Gastroesophageal sphincter (tissue), 3 donors: ENCODE results near the gene PPP2R2B.

Experiments used
- EP300 ChIP-seq: sonication (generic); formaldehyde crosslinking; IDR thresholded peaks from one replicate; pipeline ENCODE4 v1.6.1; 2017; ENCODE audit warnings: antibody characterized with exemption, mild to moderate bottlenecking
- POLR2A ChIP-seq, 2 donors: fragments of 450-650 bp; IDR thresholded peaks; one replicate each; pipeline ENCODE4 v1.6.1; 2017; ENCODE audit warnings: antibody characterized with exemption in 2 of 2, mild to moderate bottlenecking in 2 of 2, moderate library complexity in 1 of 2
- POLR2AphosphoS5 ChIP-seq: sonication (generic); formaldehyde crosslinking; IDR thresholded peaks from one replicate; pipeline ENCODE4 v1.6.1; 2017; ENCODE audit warnings: antibody characterized with exemption
- TF ChIP-seq, protein P1 (sequence below), 4 experiments: fragments of 200-600 bp in 2 of 4; fragments of 450-650 bp in 2 of 4; sonication (generic) in 1 of 4; IDR thresholded peaks; one replicate each; pipeline ENCODE4 v1.5.1; 2017 to 2019; ENCODE audit warnings: antibody characterized with exemption in 4 of 4, mild to moderate bottlenecking in 2 of 4, moderate library complexity in 2 of 4

DNA sequence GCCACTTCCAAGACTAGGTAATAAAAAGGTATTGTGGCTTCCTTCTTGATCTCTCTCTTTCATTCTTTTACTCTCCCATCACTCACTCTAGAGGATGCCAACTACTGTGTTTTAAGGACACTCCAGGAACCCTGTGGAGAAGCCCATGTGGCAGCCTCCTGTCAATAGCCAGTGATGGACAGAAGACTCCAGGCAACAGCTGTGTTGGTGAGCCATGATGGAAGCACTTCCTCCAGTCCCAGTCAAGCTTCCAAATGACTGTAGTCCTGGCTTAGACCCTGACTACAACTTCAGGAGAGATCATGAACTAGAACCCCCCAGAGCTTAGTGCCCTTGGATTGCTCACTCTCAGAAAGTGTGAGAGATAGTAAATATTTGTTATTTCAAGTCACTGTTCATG is 123.9 kb downstream of the PPP2R2B start:
- TF ChIP-seq, protein P1, sequence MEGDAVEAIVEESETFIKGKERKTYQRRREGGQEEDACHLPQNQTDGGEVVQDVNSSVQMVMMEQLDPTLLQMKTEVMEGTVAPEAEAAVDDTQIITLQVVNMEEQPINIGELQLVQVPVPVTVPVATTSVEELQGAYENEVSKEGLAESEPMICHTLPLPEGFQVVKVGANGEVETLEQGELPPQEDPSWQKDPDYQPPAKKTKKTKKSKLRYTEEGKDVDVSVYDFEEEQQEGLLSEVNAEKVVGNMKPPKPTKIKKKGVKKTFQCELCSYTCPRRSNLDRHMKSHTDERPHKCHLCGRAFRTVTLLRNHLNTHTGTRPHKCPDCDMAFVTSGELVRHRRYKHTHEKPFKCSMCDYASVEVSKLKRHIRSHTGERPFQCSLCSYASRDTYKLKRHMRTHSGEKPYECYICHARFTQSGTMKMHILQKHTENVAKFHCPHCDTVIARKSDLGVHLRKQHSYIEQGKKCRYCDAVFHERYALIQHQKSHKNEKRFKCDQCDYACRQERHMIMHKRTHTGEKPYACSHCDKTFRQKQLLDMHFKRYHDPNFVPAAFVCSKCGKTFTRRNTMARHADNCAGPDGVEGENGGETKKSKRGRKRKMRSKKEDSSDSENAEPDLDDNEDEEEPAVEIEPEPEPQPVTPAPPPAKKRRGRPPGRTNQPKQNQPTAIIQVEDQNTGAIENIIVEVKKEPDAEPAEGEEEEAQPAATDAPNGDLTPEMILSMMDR (IDR thresholded peaks at IDR 0.05): no peak
- no peak for TF ChIP-seq POLR2A (IDR thresholded peaks at IDR 0.05)
- TF ChIP-seq EP300: no peak
- TF ChIP-seq POLR2AphosphoS5: no peak
